Activated naive CD8-positive, alpha-beta T cell treated with anti-CD3 and anti-CD28 coated beads, Interleukin-2, amount 10 ng/mL, durations not matched to agents 7 days and 5 days (primary cell): ENCODE measurements around the gene MRPL19. TPM values are rescaled to one million over a fixed set of nuclear protein-coding genes. Genes with fewer than 3 reads are reported as not detected.

Experiments used
- ATAC-seq: fragments of 150-1000 bp; cut with Tn5 transposase; one replicate; pipeline ENCODE4 v1.10.0; 2021; ENCODE audit warnings: low read depth, moderate library complexity
- POLR2A ChIA-PET: fragments of 350-600 bp; sonication (Branson Sonifier 250); formaldehyde crosslinking; loops from one replicate; lab custom pipeline; 2021; ENCODE audit warnings: antibody characterized with exemption; lab: Charles Lee
- DNase-seq: peaks from one replicate; pipeline ENCODE4 v3.0.0; 2021
- H3K27ac Mint-ChIP-seq: one replicate; pipeline ENCODE4 v1.8.0; 2022; ENCODE audit warnings: mild to moderate bottlenecking, mixed read lengths
- H3K27me3 Mint-ChIP-seq: one replicate; pipeline ENCODE4 v1.8.0; 2022; ENCODE audit warnings: mild to moderate bottlenecking, moderate library complexity, mixed read lengths
- H3K36me3 Mint-ChIP-seq: one replicate; pipeline ENCODE4 v1.8.0; 2021; ENCODE audit warnings: mild to moderate bottlenecking, mixed read lengths
- H3K4me1 Mint-ChIP-seq: one replicate; pipeline ENCODE4 v1.8.0; 2021; ENCODE audit warnings: mixed read lengths
- H3K4me3 Mint-ChIP-seq: one replicate; pipeline ENCODE4 v1.8.0; 2022; ENCODE audit warnings: mild to moderate bottlenecking, moderate library complexity, mixed read lengths
- H3K9me3 Mint-ChIP-seq: one replicate; pipeline ENCODE4 v1.8.0; 2021; ENCODE audit warnings: mixed read lengths
- total RNA-seq, 2 experiments: library from RNA; stranded (reverse); gene quantifications; one replicate each; pipeline ENCODE4 v1.2.3, GENCODE V29; 2021

The MRPL19 gene
- total RNA-seq, 2 experiments from 2014 or later, result 34.0 to 37.1 TPM

GRCh38 chr2:75736276-75736675 is 89.7 kb downstream of the MRPL19 start:
- Mint-ChIP-seq H3K4me3 (no peak overlapping the region), H3K27me3 (peaks cover 2% of the 10 kb centered on the region), H3K4me1 (no peaks in the 10 kb centered on the region), H3K9me3 (no peaks in the 10 kb centered on the region), H3K36me3 (no peaks in the 10 kb centered on the region), H3K27ac (no peak overlapping the region)
- no peak for DNase-seq
- no peak for ATAC-seq
- POLR2A ChIA-PET, result no interaction called here

GRCh38 chr2:75737961-75738360 is 91.4 kb downstream of the MRPL19 start:
- H3K4me3 Mint-ChIP-seq, result no peak overlapping the region
- ATAC-seq (no peak), DNase-seq (no peak)
- peaks cover 2% of the 10 kb centered on the region for H3K27me3 Mint-ChIP-seq
- H3K9me3 Mint-ChIP-seq, result no peaks in the 10 kb centered on the region
- no peaks in the 10 kb centered on the region for H3K36me3 Mint-ChIP-seq
- POLR2A ChIA-PET, result no interaction called here
- H3K27ac Mint-ChIP-seq, result no peak overlapping the region
- H3K4me1 Mint-ChIP-seq, result no peaks in the 10 kb centered on the region

Other genes with a start within 250 kb of the MRPL19 start
- gene EVA1A, start 85.8 kb upstream of the MRPL19 start, total RNA-seq, result not detected
- gene GCFC2, start 64.1 kb downstream of the MRPL19 start, total RNA-seq, result 10 to 100 TPM; 20.0 to 23.9 TPM